GM15510 (cell line): ENCODE results near the gene VPS16.

Source experiments
- POLR2A ChIP-seq: IDR thresholded peaks from 3 replicates; pipeline ENCODE4 v1.6.1; 2011; ENCODE audit warnings: borderline replicate concordance; ENCODE audit not compliant: insufficient read length; ENCODE audit errors: extremely low read depth

The VPS16 gene

GRCh38 chr20:2840138-2840966 is at the start of gene VPS16, which contains the start of gene PCED1A:
TSS of gene VPS16 (plus strand) at chr20:2840745. CDS start at chr20:2840775, 30 bp downstream.
TSS of gene PCED1A (minus strand) at chr20:2840655. CDS start at chr20:2839912, 743 bp downstream.
- TF ChIP-seq POLR2A = peak; percentile 82

- no peak for TF ChIP-seq POLR2A
Measured at GRCh38 chr20:2793471-2793870, 47.1 kb upstream of the VPS16 start.

- no peak for TF ChIP-seq POLR2A
Measured at GRCh38 chr20:2794202-2794748, 46.3 kb upstream of the VPS16 start.

DNA sequence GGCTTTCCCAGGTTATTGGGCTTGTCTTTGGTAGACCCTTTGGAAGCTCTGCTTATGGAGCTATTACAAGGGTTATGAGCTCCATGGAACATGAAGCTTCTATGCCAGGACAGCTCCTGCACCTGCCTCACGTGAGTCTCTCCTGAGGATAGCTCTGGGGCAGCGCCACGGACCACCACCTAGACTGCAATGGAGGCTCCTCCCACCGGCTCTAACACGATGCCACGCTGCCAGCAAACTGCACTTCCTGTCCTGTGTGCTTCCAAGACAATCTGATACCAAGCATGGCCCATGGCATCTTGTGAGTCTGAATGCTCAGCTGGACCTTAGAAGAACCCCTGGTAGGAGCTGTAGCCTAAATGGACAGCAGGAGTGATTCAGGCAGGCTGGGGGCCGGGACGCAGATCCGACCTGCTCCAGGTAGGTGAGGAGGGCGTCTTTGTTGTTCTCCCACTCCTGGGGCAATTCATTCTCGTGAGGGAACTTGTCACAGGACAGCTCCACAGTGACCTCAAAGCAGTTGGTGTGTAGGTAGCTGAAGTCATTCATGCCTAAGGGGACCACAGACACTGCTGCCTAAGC is 45.6 kb upstream of the VPS16 start:
- TF ChIP-seq POLR2A = no peak

DNA sequence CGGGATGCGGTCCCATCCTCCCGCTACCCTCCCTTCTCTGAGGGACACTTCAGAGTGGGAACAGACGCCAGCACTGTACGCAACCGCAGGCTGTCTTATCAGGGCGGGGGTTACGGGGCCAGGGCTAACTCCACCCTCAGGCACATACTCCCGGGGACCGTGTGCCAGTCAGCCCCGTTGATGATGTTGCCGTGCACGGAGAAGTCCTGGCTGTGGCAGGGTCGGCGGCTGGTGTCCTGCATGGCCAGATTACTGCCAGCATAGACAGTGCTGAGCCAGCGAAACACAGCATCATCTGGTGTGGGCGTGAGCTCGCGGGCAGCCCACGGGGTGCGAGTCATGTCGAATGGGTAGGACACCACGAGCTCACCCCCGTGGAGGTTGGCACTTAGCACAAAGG is 45.1 kb upstream of the VPS16 start:
- TF ChIP-seq POLR2A = no peak

DNA sequence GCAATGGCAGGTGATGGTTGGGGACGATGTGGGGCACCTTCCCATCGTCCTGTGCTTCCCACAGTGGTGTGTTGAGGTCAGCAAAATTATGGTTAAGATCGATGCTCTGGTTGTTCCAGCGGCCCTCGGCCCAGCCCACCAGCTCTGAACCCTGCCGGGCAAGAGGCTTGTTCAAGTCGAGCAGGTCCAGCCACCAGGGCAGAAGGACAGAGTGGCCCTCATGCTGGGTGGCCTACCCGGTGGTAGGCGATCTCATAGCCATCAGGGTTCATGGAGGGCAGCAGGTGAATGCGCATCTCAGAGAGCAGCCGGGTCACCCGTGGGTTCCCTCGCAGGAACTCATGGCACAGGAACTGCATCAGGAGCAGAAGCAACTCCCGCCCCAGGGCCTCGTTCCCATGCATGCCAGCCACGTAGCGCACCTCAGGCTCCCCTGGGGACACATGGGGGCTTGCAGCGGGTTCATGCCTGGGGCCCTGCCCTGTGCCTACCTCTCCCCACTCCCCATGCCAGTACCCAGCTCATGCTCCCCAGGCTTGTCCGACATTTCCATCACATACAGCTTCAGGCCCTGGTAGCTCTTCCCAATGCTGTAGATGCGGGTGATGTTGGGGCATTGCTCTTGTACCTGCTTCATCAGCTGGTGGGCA is 44.4 kb upstream of the VPS16 start:
- TF ChIP-seq POLR2A = no peak

- TF ChIP-seq POLR2A = no peak
Measured at GRCh38 chr20:2797136-2797983, 43.2 kb upstream of the VPS16 start.

DNA sequence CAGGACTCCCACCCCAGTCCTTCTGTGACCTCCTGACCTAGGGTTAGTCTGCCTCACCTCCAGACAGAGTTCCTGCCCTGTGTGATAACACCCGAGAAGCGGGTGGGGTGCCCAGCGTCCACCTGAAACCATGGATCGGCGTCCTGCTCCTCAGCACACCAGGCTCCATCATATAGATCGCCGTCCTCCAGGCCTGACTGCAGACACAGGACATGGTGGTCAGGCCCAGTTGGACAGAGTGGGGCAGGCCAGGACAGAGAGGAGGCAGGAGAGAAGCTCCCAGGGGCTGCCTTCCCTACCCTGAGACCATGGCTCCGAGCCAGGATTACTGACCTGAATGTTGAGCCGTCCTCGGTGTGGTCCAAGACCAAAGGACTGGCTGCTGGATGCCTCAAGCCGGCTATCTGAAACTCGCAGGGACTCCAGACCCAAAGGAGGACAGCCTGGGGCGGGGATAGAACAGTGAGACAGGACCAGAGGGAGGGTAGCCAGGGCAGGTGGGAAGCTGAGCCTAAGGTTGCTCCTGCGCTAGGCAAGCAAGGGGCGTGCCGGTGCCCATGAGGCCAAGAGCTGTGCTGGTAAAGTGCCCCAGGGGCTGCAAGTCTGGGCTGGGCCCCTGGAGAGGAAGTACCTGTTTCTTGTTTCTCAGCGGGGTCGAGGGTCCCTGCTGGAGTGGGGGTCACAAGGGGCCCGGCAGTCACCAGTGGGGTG is 42.3 kb upstream of the VPS16 start:
- no peak for TF ChIP-seq POLR2A

DNA sequence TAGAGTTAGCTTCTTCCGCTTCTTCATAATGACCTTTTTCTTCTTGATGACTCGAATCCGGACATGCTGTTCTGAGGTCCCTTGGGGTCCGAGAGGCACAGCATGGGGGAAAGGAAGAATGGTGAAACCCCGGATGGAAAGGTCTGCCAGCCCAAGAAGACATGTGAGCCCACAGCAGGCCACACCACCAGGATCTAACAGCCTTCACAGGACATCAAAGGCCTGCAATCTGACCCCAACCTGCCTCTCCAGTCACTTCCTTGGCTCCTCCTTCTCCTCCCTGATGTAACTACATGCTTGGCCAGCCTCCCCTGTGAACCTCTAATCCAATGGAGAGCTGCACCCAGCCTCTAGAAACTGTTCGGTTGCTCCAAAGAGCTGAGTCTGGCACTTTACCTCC is 41.7 kb upstream of the VPS16 start:
- TF ChIP-seq POLR2A = no peak

DNA sequence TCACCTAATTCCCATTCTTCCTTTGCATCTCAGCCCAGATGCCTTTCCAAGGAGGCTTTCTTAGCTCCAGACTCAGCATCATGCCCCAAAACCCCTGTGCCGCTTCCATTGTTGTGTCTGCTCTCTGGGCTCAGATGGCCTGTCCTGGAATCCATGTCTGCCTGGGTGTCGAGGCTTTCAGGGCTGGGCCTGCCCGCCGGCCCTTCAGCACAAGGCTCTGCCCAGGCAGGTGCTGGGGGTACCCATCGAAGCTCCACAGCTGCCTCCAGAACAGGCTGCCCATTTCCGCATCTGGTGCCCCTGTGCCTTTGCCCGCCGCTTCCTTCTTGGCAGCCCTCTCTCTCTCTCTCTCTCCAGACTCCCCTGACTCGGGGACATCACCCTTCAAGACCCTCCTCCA is 41.3 kb upstream of the VPS16 start:
- no peak for TF ChIP-seq POLR2A

- TF ChIP-seq POLR2A = no peak
Measured at GRCh38 chr20:2799688-2800520, 40.6 kb upstream of the VPS16 start.

GRCh38 chr20:2800521-2801285 is 39.8 kb upstream of the VPS16 start, which contains the start of gene CPXM1:
TSS of gene CPXM1 (minus strand) at chr20:2800627. CDS start at chr20:2800572, 55 bp downstream.
- TF ChIP-seq POLR2A = no peak
